KOPT-K1 (cell line): ENCODE results near the gene TMEM255B.

Source experiments
- H3K27ac ChIP-seq: fragments of 200-600 bp; sonication (generic); 2 replicates; pipeline ENCODE4 v1.5.1; 2016; ENCODE audit warnings: antibody characterized with exemption, mild to moderate bottlenecking, low read depth, low read length; ENCODE audit not compliant: poor library complexity, severe bottlenecking
- H3K36me3 ChIP-seq: fragments of 200-600 bp; sonication (generic); 2 replicates; pipeline ENCODE4 v1.5.1; 2017; ENCODE audit warnings: antibody characterized with exemption, mild to moderate bottlenecking, low read length, moderate library complexity; ENCODE audit not compliant: insufficient read depth
- H3K9me3 ChIP-seq: fragments of 200-600 bp; sonication (generic); 2 replicates; pipeline ENCODE4 v1.5.1; 2017; ENCODE audit warnings: antibody characterized with exemption, low read length, mild to moderate bottlenecking; ENCODE audit not compliant: insufficient read depth, poor library complexity, severe bottlenecking

TMEM255B gene

GRCh38 chr13:113765564-113765910 is 6.5 kb downstream of the TMEM255B start:
- H3K36me3 ChIP-seq, result no peaks in the 10 kb centered on the region
- H3K27ac ChIP-seq, result no peak overlapping the region
- H3K9me3 ChIP-seq, result no peaks in the 10 kb centered on the region

- Histone ChIP-seq H3K36me3 (no peaks in the 10 kb centered on the region), H3K9me3 (no peaks in the 10 kb centered on the region), H3K27ac (no peak overlapping the region)
These were observed 7.2 kb downstream of the TMEM255B start for GRCh38 chr13:113766035-113766800.

DNA sequence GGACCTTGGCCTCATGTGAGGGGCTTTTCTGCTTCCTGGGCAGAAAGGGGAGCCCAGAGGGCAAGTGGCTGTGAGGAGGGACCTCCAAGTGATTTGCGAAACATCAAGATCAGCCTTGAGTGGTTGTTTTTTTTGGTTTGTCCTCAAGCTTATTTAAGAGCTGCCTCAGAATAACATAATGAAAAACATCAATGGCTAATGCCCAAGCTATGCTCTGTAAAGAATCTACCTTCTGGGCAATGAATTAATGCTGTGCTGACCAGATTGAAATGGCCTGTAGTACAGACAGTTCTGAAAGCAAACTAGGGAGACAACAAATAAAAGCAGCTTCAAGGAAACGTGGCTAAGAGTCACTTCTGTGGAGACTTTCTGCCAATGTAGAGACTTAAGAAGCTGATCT is 8.3 kb downstream of the TMEM255B start:
- no peak overlapping the region for H3K27ac ChIP-seq
- H3K9me3 ChIP-seq, result no peaks in the 10 kb centered on the region
- H3K36me3 ChIP-seq, result no peaks in the 10 kb centered on the region

DNA sequence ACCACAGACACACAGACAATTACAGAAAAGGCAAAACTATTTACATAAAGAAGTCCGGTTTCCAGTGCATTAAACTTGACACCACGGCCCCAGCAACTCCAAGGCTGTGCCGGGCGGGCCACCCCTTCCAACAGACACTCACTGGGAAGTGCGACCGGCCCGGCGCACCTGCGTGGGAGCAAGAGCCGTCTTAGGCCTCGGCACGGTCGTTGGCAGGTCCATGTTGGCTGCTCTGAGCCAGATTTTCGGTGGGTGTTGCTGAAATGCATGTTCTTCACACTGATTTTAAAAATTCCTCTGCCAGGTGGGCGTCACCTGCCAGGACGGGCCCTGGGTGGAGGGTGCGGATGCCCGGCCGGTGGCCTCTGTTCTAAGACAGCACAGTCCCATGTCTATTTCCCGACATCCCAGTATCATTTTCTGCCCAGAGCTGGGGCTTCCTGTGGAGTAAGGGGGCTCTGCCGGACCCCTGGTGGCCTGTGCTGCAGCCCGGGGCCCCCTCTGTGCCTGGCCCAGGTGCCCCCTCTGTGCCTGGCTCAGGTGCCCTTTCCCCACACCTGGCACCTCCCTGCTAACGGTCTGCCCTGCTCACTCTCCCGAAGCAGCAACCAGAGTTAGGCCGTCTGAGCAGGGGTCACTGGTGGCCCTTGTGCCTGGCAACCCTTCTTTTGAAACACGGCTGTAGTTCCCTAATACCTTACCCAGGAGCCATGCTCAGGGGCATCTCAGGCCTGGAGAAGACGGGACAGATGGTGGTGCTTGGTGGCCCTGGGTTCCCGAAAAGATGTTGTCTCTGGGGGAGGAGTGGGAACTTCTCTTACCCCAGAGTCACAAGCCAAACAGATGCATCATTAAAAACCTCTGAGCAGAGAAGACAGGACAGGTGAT is 9.2 kb downstream of the TMEM255B start:
- H3K9me3 ChIP-seq, result no peaks in the 10 kb centered on the region
- H3K36me3 ChIP-seq, result no peaks in the 10 kb centered on the region
- no peak overlapping the region for H3K27ac ChIP-seq

GRCh38 chr13:113769106-113769505 is 10.1 kb downstream of the TMEM255B start:
- Histone ChIP-seq H3K9me3 (no peaks in the 10 kb centered on the region), H3K27ac (no peak overlapping the region), H3K36me3 (no peaks in the 10 kb centered on the region)

DNA sequence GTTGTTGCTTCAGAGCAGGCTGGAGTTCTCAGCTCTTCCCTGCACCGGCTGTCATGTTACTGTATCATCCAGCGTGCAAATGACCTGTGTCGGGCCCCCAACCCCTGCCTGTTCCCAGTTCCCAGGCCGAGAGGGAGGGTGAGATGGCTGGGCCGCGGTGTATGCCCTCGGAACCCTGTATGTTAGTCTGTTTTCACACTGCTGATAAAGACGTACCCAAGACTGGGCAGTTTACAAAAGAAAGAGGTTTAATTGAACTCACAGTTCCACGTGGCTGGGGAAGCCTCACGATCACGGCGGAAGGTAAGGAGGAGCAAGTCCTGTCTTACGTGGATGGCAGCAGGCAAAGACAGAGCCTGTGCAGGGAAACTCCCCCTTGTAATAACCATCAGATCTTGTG is 10.9 kb downstream of the TMEM255B start:
- H3K9me3 ChIP-seq, result no peaks in the 10 kb centered on the region
- H3K36me3 ChIP-seq, result no peaks in the 10 kb centered on the region
- no peak overlapping the region for H3K27ac ChIP-seq

GRCh38 chr13:113770441-113770840 is 11.4 kb downstream of the TMEM255B start:
- no peak overlapping the region for H3K27ac ChIP-seq
- no peaks in the 10 kb centered on the region for H3K36me3 ChIP-seq
- H3K9me3 ChIP-seq, result no peaks in the 10 kb centered on the region

DNA sequence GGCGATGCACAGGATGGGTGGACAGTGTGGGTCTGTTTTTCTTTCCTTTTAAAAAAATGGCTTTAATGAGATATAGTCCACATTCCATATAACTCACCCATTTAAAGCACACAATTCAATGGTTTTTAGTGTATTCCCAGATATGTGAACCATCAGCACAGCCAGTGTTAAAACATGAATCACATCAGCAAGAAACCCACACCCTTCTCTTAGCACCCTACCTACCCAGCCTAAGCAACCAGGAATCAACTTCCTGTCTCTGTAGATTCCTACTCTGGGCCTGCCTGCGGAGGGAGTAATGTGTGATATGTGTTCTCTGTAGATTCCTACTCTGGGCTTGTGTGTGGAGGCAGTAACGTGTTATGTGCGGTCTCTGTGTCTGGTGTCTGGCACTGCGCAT is 11.9 kb downstream of the TMEM255B start:
- H3K27ac ChIP-seq, result no peak overlapping the region
- no peaks in the 10 kb centered on the region for H3K36me3 ChIP-seq
- H3K9me3 ChIP-seq, result no peaks in the 10 kb centered on the region

DNA sequence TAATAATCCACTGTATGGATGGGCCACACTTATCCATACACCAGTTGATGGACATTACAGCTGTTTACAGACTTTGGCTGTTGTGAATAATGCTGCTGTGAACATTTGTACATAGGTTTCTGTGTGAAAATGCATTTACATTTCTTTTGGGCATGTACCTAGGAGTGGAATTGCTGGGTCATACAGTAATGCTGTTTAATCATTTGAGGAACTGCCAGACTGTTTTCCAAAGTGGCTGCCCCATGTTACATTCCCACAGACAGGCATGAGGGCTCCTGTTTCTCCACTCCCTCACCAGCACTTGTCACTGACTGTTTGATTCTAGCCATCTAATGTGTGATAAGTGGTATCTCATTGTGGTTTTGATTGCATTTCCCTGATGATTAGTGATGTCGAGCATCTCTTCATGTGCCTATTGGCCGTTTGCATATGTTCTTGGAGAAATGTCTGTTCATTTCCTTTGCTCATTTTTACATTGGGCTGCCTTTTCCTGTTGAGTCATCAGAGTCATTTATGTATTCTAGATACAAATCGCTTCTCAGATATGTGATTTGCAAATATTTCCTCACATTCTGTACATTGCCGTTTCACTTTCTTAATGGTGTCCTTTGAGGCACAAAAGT is 12.8 kb downstream of the TMEM255B start:
- no peak overlapping the region for H3K27ac ChIP-seq
- H3K9me3 ChIP-seq, result no peaks in the 10 kb centered on the region
- no peaks in the 10 kb centered on the region for H3K36me3 ChIP-seq

GRCh38 chr13:113774177-113775107 is 15.4 kb downstream of the TMEM255B start:
- no peaks in the 10 kb centered on the region for H3K36me3 ChIP-seq
- H3K9me3 ChIP-seq, result peaks cover 5% of the 10 kb centered on the region
- H3K27ac ChIP-seq, result no peak overlapping the region

DNA sequence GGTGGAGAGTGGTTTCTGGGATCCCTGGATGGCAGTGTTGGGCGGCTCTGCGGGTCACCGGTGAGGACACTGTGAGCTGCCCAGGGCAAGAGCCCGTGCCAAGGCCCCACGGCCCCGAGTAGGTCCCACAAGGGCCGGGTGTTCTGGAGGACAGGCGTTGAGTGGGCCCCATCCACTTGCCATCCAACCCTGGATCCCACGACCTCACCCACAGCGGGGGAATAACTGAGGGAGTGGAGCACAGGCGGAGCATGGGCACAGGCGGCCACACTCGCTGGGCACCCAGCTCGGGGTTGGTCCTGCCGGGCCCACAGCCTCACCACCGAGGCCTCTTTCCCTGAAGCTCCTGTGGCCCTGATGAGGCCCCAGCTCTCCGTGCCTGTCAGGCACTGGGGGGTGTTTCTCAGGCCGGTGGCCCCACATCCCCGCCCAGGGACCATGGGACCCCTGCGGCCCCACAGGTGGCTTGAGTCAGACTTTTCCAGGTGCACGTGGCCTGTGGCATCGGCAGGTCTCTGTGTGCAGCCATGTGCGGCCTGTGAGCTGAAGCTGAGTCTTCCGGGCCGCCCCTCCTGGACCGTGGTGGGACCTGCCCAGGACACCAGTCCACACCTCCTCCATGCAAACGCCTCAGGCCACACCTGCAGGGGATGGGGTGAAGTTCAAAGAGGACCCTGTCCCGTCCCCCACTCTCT is 16.6 kb downstream of the TMEM255B start:
- H3K27ac ChIP-seq, result no peak overlapping the region
- H3K36me3 ChIP-seq, result no peaks in the 10 kb centered on the region

DNA sequence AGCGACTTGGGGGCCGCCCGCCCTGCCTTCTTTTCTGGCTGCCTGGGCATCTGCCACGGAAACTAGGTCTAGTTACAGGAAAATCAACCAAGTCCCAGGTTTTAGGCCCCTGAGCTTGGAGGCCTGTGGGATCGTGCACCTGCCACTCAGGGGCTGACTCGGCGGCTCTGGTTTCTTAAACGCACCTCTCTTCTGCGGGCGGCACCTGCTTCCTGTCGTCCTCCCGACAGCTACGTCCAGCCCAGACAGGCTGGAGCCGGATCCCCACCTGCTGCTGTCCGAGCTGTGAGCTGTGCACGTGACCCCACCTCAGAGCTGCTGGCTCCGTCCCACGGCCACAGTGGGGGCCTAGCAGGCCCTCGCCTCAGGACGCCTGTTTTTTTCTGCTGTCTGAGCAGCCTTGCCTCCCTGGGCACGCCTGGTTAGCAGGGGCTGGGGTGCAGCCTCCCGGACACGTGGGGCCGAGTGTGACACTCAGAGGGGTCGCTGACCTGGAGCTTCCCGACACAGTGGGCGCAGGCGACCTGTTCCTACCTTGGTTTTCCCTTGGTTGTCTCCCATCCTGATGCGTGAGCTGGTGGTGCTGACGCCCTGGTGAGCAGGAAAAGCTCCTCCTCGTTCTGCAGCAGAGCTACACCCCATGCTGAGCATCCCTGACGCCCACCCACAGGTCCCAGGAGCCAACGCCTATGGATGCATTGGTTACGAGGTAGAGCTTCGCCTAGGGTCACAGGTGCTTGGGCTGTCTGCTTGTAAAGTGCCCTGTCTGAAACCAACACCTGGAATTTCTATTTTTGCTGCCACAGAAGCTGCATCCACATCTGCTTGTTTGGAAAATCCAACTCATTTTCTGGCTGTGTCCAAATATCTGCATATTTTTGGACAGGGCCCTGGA is 17.5 kb downstream of the TMEM255B start:
- Histone ChIP-seq H3K9me3 (peaks cover 5% of the 10 kb centered on the region), H3K36me3 (no peaks in the 10 kb centered on the region), H3K27ac (no peak overlapping the region)

More for the DNA sequence above, 16.6 kb downstream of the TMEM255B start:
- peaks cover 5% of the 10 kb centered on the region for H3K9me3 ChIP-seq
